ENCODE data around the gene TIGD4. TPM values are rescaled to one million over a fixed set of nuclear protein-coding genes. Genes with fewer than 3 reads are reported as not detected.

TIGD4 gene
- total and polyA plus RNA-seq, 8 donors, result 0.38 to 2.0 (median 1.4) TPM

DNA sequence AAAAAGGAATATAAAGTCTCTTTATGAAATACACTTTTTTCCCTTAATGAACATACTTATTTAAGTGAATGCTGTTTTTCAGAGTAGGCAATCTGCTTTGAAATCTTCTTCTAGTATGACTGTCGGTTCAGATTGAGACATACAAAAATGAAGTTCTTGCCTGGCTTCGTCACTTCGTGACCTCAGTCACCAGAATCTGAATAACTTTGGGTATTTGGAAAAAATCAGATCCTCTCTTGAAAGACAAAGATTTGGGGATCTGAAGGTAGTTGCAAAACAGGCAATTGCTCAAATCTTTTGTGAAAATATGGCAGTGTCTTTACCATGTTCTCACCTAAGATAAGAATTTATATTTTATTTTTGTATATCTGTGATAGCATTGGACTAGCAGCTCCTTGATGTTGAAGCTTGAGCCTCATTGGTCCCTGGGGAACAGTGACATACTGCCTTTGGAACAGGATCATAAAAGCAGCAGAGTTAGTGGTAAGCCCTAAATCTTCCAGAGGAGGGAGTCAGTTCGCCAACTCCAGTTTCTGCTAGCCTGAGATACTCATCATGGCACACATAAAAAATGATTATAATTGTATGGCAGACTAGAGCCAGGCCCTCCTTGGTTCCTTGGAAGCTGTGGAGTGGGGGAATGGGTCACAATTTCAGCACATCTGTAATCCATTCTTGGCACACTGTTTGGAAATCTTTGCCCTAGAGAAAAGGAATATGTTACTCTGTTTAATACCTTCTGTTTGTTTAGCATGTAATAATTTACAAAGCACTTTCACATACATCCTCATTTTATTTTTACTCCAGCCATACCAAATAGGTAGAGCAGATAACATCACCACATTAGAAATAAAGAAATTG lies 5.2 kb upstream of the TIGD4 start:
- ATAC-seq (no peak), DNase-seq (no peak)
- H3K9me3 ChIP-seq, result no peaks in the 10 kb centered on the region
- intact Hi-C loops (cut with DNase I), result no loop called here
- H3K27me3 ChIP-seq, result no peaks in the 10 kb centered on the region
- H3K4me1 ChIP-seq, result peaks cover 0 to 34% of the 10 kb centered on the region in 2 donors
- H3K4me3 ChIP-seq, result no peak overlapping the region
- H3K36me3 ChIP-seq, result no peaks in the 10 kb centered on the region
- no peak overlapping the region for H3K27ac ChIP-seq
- TF ChIP-seq, protein P1, sequence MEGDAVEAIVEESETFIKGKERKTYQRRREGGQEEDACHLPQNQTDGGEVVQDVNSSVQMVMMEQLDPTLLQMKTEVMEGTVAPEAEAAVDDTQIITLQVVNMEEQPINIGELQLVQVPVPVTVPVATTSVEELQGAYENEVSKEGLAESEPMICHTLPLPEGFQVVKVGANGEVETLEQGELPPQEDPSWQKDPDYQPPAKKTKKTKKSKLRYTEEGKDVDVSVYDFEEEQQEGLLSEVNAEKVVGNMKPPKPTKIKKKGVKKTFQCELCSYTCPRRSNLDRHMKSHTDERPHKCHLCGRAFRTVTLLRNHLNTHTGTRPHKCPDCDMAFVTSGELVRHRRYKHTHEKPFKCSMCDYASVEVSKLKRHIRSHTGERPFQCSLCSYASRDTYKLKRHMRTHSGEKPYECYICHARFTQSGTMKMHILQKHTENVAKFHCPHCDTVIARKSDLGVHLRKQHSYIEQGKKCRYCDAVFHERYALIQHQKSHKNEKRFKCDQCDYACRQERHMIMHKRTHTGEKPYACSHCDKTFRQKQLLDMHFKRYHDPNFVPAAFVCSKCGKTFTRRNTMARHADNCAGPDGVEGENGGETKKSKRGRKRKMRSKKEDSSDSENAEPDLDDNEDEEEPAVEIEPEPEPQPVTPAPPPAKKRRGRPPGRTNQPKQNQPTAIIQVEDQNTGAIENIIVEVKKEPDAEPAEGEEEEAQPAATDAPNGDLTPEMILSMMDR (IDR thresholded peaks at IDR 0.05), result no peak

DNA sequence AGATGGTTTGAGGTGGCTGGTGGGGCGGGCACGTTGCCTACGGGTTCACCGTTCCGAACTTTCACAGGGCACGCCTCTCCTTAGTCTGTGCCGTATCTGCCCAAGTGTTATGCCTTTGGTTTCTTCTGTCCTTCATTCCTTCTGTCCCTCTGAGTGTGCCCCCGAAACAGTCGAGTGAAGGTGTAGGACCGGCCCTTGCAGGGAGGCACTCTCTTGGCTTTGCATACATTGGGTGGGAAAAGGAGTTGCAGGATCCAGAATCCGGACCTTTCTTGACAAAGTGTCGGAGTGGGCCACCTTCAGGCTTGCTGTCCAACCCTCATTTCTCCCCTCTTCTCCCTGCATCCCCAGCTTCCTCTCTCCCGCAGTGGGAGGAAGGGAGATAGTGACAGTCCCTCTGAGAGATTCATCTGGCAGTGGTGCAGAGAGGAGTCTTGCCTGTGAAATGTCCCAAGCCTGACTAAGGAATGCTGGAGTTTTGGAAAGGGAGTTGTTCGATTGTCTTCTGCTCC lies 793 bp upstream of the TIGD4 start:
- intact Hi-C loops (cut with DNase I), result no loop called here
- peak; percentile 3 for ATAC-seq
- H3K4me1 ChIP-seq, result peaks cover 0 to 33% of the 10 kb centered on the region in 2 donors
- peak overlapping the region; percentile 81 to 89 for H3K27ac ChIP-seq
- no peaks in the 10 kb centered on the region for H3K9me3 ChIP-seq
- TF ChIP-seq, protein P1 (IDR thresholded peaks at IDR 0.05), result no peak
- no peaks in the 10 kb centered on the region for H3K27me3 ChIP-seq
- H3K36me3 ChIP-seq, result no peaks in the 10 kb centered on the region
- DNase-seq, result peak in 1 of 4 donors; percentile 23
- peak overlapping the region; percentile 56 to 82 for H3K4me3 ChIP-seq

DNA sequence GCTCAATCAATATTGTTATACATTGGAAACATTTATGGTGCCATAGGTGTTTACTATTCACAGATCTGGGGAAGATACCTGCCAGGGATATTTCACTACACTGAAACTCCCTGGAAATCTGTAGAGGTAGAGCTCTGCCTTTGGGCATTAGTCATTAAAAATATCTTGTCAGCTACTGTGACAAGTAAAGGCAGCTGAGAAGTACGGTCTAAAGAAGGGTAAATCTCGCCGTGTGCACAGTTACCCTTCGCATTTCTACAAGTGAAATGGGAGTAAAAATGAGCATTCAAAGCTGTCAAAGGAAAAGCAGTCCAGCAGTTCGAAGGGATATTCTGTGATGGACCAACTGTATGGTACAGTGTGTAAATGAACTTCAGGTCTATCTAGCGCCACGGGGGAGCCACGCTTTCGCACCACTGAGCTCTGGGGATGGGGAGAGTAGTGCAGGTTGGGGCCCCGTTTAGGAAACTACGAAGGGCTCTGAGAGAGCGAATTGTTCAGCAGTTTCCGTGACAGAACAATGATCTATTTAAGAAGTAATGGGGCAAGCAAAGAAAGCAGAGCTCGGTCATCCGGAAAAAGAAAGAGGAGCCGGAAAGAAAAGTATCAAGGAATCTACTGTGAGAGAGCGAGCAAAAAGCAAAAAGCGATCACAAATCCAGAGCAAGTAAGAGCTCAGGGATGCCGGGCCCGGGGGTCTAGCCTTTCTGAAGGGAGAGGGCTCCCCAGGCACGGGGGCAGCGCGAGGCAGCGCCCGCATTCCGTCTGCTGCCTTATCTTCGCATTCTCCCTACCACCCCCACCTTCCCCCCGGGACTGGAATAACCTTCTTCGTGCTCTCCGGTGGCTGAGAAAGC lies 646 bp downstream of the TIGD4 start:
- intact Hi-C loops (cut with DNase I), result no loop called here
- TF ChIP-seq, protein P1 (IDR thresholded peaks at IDR 0.05), result no peak
- H3K27ac ChIP-seq, result peak overlapping the region; percentile 81 to 89
- ATAC-seq (peak; percentile 40), DNase-seq (peak in 3 of 4 donors; percentile 16 to 81 (median 35))
- H3K36me3 ChIP-seq, result no peaks in the 10 kb centered on the region
- peaks cover 0 to 33% of the 10 kb centered on the region in 2 donors for H3K4me1 ChIP-seq
- no peaks in the 10 kb centered on the region for H3K27me3 ChIP-seq
- H3K9me3 ChIP-seq, result no peaks in the 10 kb centered on the region
- H3K4me3 ChIP-seq, result peak overlapping the region; percentile 56 to 82

DNA sequence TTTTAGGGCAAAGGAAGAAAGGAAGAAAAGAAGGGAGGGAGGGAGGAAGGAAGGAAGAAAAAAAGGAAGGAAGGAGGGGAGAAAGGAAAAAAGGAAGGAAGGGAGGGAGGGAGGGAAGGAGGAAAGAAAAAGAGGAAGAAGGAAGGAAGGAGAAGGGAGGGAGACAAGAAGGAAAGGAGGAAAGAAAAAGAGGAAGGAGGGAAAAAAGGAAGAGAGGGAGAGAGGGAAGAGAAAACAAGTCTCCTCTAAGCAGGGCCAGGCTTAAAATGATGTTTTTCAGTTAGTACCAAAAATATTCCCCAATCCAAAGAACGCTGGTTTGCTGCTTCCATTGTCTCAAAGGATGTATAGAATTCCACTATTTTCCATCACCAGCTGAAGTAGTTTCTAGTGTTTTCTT lies 2.0 kb downstream of the TIGD4 start:
- TF ChIP-seq, protein P1 (IDR thresholded peaks at IDR 0.05), result no peak
- no peak overlapping the region for H3K27ac ChIP-seq
- H3K4me3 ChIP-seq, result no peak overlapping the region
- DNase-seq (no peak), ATAC-seq (no peak)
- H3K27me3 ChIP-seq, result no peaks in the 10 kb centered on the region
- no peaks in the 10 kb centered on the region for H3K36me3 ChIP-seq
- intact Hi-C loops (cut with DNase I), result no loop called here
- peaks cover 0 to 32% of the 10 kb centered on the region in 2 donors for H3K4me1 ChIP-seq
- H3K9me3 ChIP-seq, result no peaks in the 10 kb centered on the region

DNA sequence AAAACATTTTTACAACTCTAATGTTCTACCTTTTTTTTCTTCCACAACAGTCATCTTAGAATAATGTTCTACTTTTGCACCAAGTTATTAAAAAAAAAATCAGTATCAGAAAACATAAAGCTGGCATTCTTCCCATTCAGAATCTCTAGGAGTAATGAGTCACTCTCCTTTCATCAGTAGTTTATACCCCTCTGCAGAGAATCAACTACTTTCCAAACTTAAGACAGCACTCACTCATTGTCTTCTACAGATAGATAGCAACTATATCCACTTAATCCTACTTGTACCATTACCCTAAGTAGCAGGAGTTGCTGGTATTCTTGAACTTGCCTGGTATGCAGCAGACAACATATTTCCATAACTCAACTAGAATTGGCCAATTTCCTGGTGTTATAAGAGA lies 3.2 kb downstream of the TIGD4 start:
- Histone ChIP-seq H3K36me3 (no peaks in the 10 kb centered on the region), H3K27me3 (no peaks in the 10 kb centered on the region), H3K27ac (no peak overlapping the region), H3K4me3 (no peak overlapping the region), H3K9me3 (no peaks in the 10 kb centered on the region), H3K4me1 (peaks cover 0 to 20% of the 10 kb centered on the region in 2 donors)
- DNase-seq (no peak), ATAC-seq (no peak)
- TF ChIP-seq, protein P1 (IDR thresholded peaks at IDR 0.05), result no peak
- intact Hi-C loops (cut with DNase I), result no loop called here
